H9 (cell line): ENCODE measurements around the gene ACOXL. TPM values are rescaled to one million over a fixed set of nuclear protein-coding genes. Genes with fewer than 3 reads are reported as not detected.

Source experiments
- DNase-seq: peaks from one replicate; pipeline ENCODE4 v3.0.0-alpha.2; 2017
- H2AFZ ChIP-seq: one replicate; pipeline ENCODE4 v1.6.1; 2013; ENCODE audit warnings: mild to moderate bottlenecking, low read length, control low read depth, moderate library complexity
- H2AK5ac ChIP-seq: 2 replicates; pipeline ENCODE4 v1.6.1; 2013; ENCODE audit warnings: low read length, control low read depth, mixed read lengths; ENCODE audit not compliant: insufficient read length
- H2BK120ac ChIP-seq: one replicate; pipeline ENCODE4 v1.6.1; 2013; ENCODE audit warnings: low read depth, mild to moderate bottlenecking, low read length, control low read depth, inconsistent platforms; ENCODE audit not compliant: poor library complexity, severe bottlenecking
- H2BK12ac ChIP-seq: 2 replicates; pipeline ENCODE4 v1.6.1; 2013; ENCODE audit warnings: low read length, control low read depth, mixed read lengths, low read depth; ENCODE audit not compliant: insufficient read length
- H2BK15ac ChIP-seq: 2 replicates; pipeline ENCODE4 v1.6.1; 2013; ENCODE audit warnings: low read depth, low read length, control low read depth
- H2BK20ac ChIP-seq: one replicate; pipeline ENCODE4 v1.6.1; 2013; ENCODE audit warnings: low read depth, mild to moderate bottlenecking, low read length, control low read depth, inconsistent platforms; ENCODE audit not compliant: poor library complexity, severe bottlenecking
- H2BK5ac ChIP-seq: 2 replicates; pipeline ENCODE4 v1.6.1; 2013; ENCODE audit warnings: low read length, control low read depth, mixed read lengths; ENCODE audit not compliant: insufficient read length
- H3K14ac ChIP-seq: 2 replicates; pipeline ENCODE4 v1.6.1; 2013; ENCODE audit warnings: low read length, control low read depth; ENCODE audit not compliant: insufficient read depth
- H3K18ac ChIP-seq: 2 replicates; pipeline ENCODE4 v1.6.1; 2013; ENCODE audit warnings: low read depth, mild to moderate bottlenecking, mixed read lengths, low read length, control low read depth; ENCODE audit not compliant: insufficient read length
- H3K23ac ChIP-seq: 2 replicates; pipeline ENCODE4 v1.6.1; 2013; ENCODE audit warnings: low read length, control low read depth, mixed read lengths, low read depth; ENCODE audit not compliant: insufficient read length
- H3K23me2 ChIP-seq: 2 replicates; pipeline ENCODE4 v1.6.1; 2013; ENCODE audit warnings: low read depth, mild to moderate bottlenecking, mixed read lengths, low read length, control low read depth; ENCODE audit not compliant: insufficient read length, poor library complexity, severe bottlenecking
- H3K27ac ChIP-seq: 2 replicates; pipeline ENCODE4 v1.5.1; 2013; ENCODE audit warnings: low read length, control low read depth, mixed read lengths, low read depth; ENCODE audit not compliant: insufficient read length
- H3K27me3 ChIP-seq: 2 replicates; pipeline ENCODE4 v1.6.1; 2013; ENCODE audit warnings: low read length, control low read depth, inconsistent platforms; ENCODE audit not compliant: insufficient read depth
- H3K4ac ChIP-seq: 2 replicates; pipeline ENCODE4 v1.6.1; 2013; ENCODE audit warnings: low read depth, mild to moderate bottlenecking, control low read depth, inconsistent platforms, low read length, moderate library complexity
- H3K4me1 ChIP-seq: 2 replicates; pipeline ENCODE4 v1.6.1; 2013; ENCODE audit warnings: low read length, control low read depth, inconsistent platforms; ENCODE audit not compliant: insufficient read depth
- H3K4me2 ChIP-seq: 2 replicates; pipeline ENCODE4 v1.6.1; 2013; ENCODE audit warnings: low read length, control low read depth, mixed read lengths; ENCODE audit not compliant: insufficient read length, insufficient read depth
- H3K56ac ChIP-seq: 2 replicates; pipeline ENCODE4 v1.6.1; 2013; ENCODE audit warnings: low read depth, mild to moderate bottlenecking, mixed read lengths, low read length, control low read depth; ENCODE audit not compliant: insufficient read length
- H3K79me1 ChIP-seq: 2 replicates; pipeline ENCODE4 v1.6.1; 2013; ENCODE audit warnings: low read depth, mild to moderate bottlenecking, moderate library complexity, low read length, control low read depth, inconsistent platforms; ENCODE audit not compliant: insufficient read depth, poor library complexity, severe bottlenecking
- H3K79me2 ChIP-seq: 2 replicates; pipeline ENCODE4 v1.6.1; 2013; ENCODE audit warnings: low read length, control low read depth, inconsistent platforms; ENCODE audit not compliant: insufficient read depth
- H3K9ac ChIP-seq: 2 replicates; pipeline ENCODE4 v1.6.1; 2013; ENCODE audit warnings: low read length, control low read depth, mixed read lengths; ENCODE audit not compliant: insufficient read length; ENCODE audit errors: extremely low read depth
- H3K9me3 ChIP-seq: one replicate; pipeline ENCODE4 v1.6.1; 2013; ENCODE audit warnings: low read depth, low read length, inconsistent platforms; ENCODE audit not compliant: control insufficient read depth
- H3T11ph ChIP-seq: one replicate; pipeline ENCODE4 v1.6.1; 2013; ENCODE audit warnings: mild to moderate bottlenecking, low read length, control low read depth, inconsistent platforms
- H4K20me1 ChIP-seq: one replicate; pipeline ENCODE4 v1.6.1; 2013; ENCODE audit not compliant: control insufficient read depth, insufficient read length, insufficient read depth
- H4K5ac ChIP-seq: 2 replicates; pipeline ENCODE4 v1.6.1; 2013; ENCODE audit warnings: low read depth, mild to moderate bottlenecking, mixed read lengths, low read length, control low read depth; ENCODE audit not compliant: insufficient read length
- H4K8ac ChIP-seq: replicated peaks from 2 replicates; pipeline ENCODE4 v1.6.1; 2013; ENCODE audit warnings: low read length, control low read depth, mixed read lengths, low read depth; ENCODE audit not compliant: insufficient read length
- H4K91ac ChIP-seq: 2 replicates; pipeline ENCODE4 v1.6.1; 2013; ENCODE audit warnings: low read depth, mild to moderate bottlenecking, moderate library complexity, mixed read lengths, low read length, control low read depth; ENCODE audit not compliant: insufficient read length
- H3K27ac Mint-ChIP-seq, 3 experiments: 2 replicates in 2 of 3; 3 replicates in 1 of 3; pipeline ENCODE4 v1.8.0; 2020 to 2021; ENCODE audit warnings: mixed read lengths in 3 of 3, mild to moderate bottlenecking in 1 of 3, moderate library complexity in 1 of 3
- H3K27me3 Mint-ChIP-seq: 2 replicates; pipeline ENCODE4 v1.8.0; 2021; ENCODE audit warnings: low read depth, mild to moderate bottlenecking, moderate library complexity, mixed read lengths
- H3K36me3 Mint-ChIP-seq, 3 experiments: 2 replicates in 2 of 3; 3 replicates in 1 of 3; pipeline ENCODE4 v1.8.0; 2020 to 2021; ENCODE audit warnings: low read depth in 3 of 3, mixed read lengths in 3 of 3; ENCODE audit not compliant: insufficient read depth in 1 of 3
- H3K4me1 Mint-ChIP-seq, 2 experiments: 2 replicates each; pipeline ENCODE4 v1.8.0; 2020; ENCODE audit warnings: mixed read lengths in 2 of 2
- H3K4me3 Mint-ChIP-seq, 2 experiments: 2 replicates in 1 of 2; 3 replicates in 1 of 2; pipeline ENCODE4 v1.8.0; 2020 to 2021; ENCODE audit warnings: mild to moderate bottlenecking in 2 of 2, mixed read lengths in 2 of 2, moderate library complexity in 1 of 2
- H3K9me3 Mint-ChIP-seq, 2 experiments: 2 replicates in 1 of 2; 3 replicates in 1 of 2; pipeline ENCODE4 v1.8.0; 2020; ENCODE audit warnings: mild to moderate bottlenecking in 2 of 2, mixed read lengths in 2 of 2, moderate library complexity in 1 of 2
- WGBS: extraction: QIAGEN DNeasy Blood & Tissue Kit; methylation state at CpG from one replicate; pipeline ENCODE4 v1.1.7; 2013; ENCODE audit warnings: missing lambda C conversion rate, low lambda C conversion rate, mixed read lengths; ENCODE audit not compliant: insufficient read length; ENCODE audit errors: extremely low coverage; 5-methylcytosine and 5-hydroxymethylcytosine counted together
- total RNA-seq: library from RNA; stranded (reverse); gene quantifications from 2 replicates; pipeline ENCODE4 v1.2.1, GENCODE V29; 2021
- TF ChIP-seq, protein P1 (sequence below): fragments of 200-600 bp; sonication (generic); conservative IDR thresholded peaks from 3 replicates; pipeline ENCODE4 v1.8.0; 2021; ENCODE audit warnings: antibody characterized with exemption, mild to moderate bottlenecking

Gene ACOXL
- total RNA-seq, 1 experiment from 2014 or later = 37.6 TPM

DNA sequence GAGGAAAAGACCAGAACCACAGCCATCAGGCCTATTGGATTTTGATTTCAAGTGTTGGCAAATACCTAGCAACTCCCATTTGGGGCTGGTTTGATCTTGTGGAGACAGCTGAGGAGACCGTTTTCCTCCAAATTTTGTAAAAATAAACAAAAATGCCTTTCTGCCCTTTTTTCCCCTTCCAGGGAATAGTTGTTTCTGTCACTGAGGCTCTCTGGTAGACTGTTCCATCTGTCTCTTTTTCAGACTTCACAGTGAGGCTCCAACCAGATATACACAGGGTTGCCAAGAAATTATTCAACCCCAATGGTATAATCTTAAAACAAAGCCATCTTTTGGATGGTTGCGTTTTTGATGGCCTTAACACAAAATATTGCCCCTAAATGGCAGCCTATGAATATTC, 115.7 kb downstream of the ACOXL start:
- no peak overlapping the region for H3K27ac Mint-ChIP-seq
- H4K8ac ChIP-seq = no peak overlapping the region
- no peaks in the 10 kb centered on the region; the same call in 1 of the 2 replicates for H3K4me1 ChIP-seq
- H3K4ac ChIP-seq = no peak overlapping the region
- no peaks in the 10 kb centered on the region for H4K20me1 ChIP-seq
- H3K18ac ChIP-seq = no peak overlapping the region
- no peaks in the 10 kb centered on the region for H3K79me1 ChIP-seq
- peaks cover 3 to 42% (median 34%) of the 10 kb centered on the region in 3 experiments; a peak in 6 of 7 replicates for H3K36me3 Mint-ChIP-seq
- H4K91ac ChIP-seq = no peak overlapping the region
- H4K5ac ChIP-seq = no peak overlapping the region
- no peaks in the 10 kb centered on the region for H3K27me3 Mint-ChIP-seq
- H2BK120ac ChIP-seq = no peak overlapping the region
- no peak overlapping the region for H3T11ph ChIP-seq
- H3K56ac ChIP-seq = no peak overlapping the region
- H3K9me3 Mint-ChIP-seq = peaks cover 0 to 3% of the 10 kb centered on the region in 2 experiments; a peak in 1 of 5 replicates
- no CpG with 5 or more reads among the region's 2 CpGs for WGBS
- no peak overlapping the region for H2BK20ac ChIP-seq
- no peak overlapping the region for H2AFZ ChIP-seq
- no peak for DNase-seq
- H2AK5ac ChIP-seq = no peak overlapping the region
- H3K4me2 ChIP-seq = no peak overlapping the region
- H3K27me3 ChIP-seq = no peaks in the 10 kb centered on the region
- H3K14ac ChIP-seq = no peak overlapping the region
- no peak overlapping the region for H2BK15ac ChIP-seq
- H2BK12ac ChIP-seq = no peak overlapping the region
- no peaks in the 10 kb centered on the region for H3K23me2 ChIP-seq
- TF ChIP-seq, protein P1, sequence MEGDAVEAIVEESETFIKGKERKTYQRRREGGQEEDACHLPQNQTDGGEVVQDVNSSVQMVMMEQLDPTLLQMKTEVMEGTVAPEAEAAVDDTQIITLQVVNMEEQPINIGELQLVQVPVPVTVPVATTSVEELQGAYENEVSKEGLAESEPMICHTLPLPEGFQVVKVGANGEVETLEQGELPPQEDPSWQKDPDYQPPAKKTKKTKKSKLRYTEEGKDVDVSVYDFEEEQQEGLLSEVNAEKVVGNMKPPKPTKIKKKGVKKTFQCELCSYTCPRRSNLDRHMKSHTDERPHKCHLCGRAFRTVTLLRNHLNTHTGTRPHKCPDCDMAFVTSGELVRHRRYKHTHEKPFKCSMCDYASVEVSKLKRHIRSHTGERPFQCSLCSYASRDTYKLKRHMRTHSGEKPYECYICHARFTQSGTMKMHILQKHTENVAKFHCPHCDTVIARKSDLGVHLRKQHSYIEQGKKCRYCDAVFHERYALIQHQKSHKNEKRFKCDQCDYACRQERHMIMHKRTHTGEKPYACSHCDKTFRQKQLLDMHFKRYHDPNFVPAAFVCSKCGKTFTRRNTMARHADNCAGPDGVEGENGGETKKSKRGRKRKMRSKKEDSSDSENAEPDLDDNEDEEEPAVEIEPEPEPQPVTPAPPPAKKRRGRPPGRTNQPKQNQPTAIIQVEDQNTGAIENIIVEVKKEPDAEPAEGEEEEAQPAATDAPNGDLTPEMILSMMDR = no peak
- H3K9ac ChIP-seq = no peak overlapping the region
- H3K4me3 Mint-ChIP-seq = no peak overlapping the region
- H3K79me2 ChIP-seq = no peaks in the 10 kb centered on the region
- no peak overlapping the region for H3K23ac ChIP-seq
- no peaks in the 10 kb centered on the region for H3K9me3 ChIP-seq
- no peak overlapping the region for H3K27ac ChIP-seq
- no peak overlapping the region for H2BK5ac ChIP-seq
- peaks cover 25 to 33% of the 10 kb centered on the region in 2 experiments for H3K4me1 Mint-ChIP-seq
